GM18951 (cell line): ENCODE measurements around the gene ANXA2.

Source experiments
- POLR2A ChIP-seq: IDR thresholded peaks from 4 replicates; pipeline ENCODE4 v1.6.1; 2011; ENCODE audit warnings: mild to moderate bottlenecking; ENCODE audit not compliant: insufficient read length, insufficient read depth; ENCODE audit errors: extremely low read depth
- in situ Hi-C: fragments of 300-500 bp; cut with MboI; formaldehyde crosslinking; loops from one replicate; pipeline ENCODE4 v1.12.0; 2022; ENCODE audit warnings: low sequenced_read_pairs, mixed read lengths, inconsistent platforms; ENCODE audit not compliant: unreplicated experiment

Gene ANXA2

GRCh38 chr15:60363903-60364611 lies 33.7 kb downstream of the ANXA2 start:
- in situ Hi-C loops, result loop anchor here (25.0 kb wide), 1 partner anchor 548 kb away; no protein-coding TSS in a partner anchor
- no peak for TF ChIP-seq POLR2A

- no peak for TF ChIP-seq POLR2A
- in situ Hi-C loops, result loop anchor here (25.0 kb wide), 1 partner anchor 549 kb away; no protein-coding TSS in a partner anchor
Measured at GRCh38 chr15:60363087-60363549, 34.7 kb downstream of the ANXA2 start.

GRCh38 chr15:60362321-60363086 lies 35.3 kb downstream of the ANXA2 start:
- in situ Hi-C loops, result loop anchor here (25.0 kb wide), 1 partner anchor 550 kb away; no protein-coding TSS in a partner anchor
- TF ChIP-seq POLR2A, result no peak

- in situ Hi-C loops, result loop anchor here (25.0 kb wide), 1 partner anchor 553 kb away; no protein-coding TSS in a partner anchor
Measured at GRCh38 chr15:60359738-60360137, 38.0 kb downstream of the ANXA2 start.

- in situ Hi-C loops, result loop anchor here (25.0 kb wide), 1 partner anchor 553 kb away; no protein-coding TSS in a partner anchor
- no peak for TF ChIP-seq POLR2A
Measured at GRCh38 chr15:60358935-60359682, 38.7 kb downstream of the ANXA2 start.

- in situ Hi-C loops, result loop anchor here (25.0 kb wide), 1 partner anchor 555 kb away; no protein-coding TSS in a partner anchor
- TF ChIP-seq POLR2A, result no peak
Measured at GRCh38 chr15:60356832-60357231, 41.0 kb downstream of the ANXA2 start.

GRCh38 chr15:60355148-60355857 lies 42.5 kb downstream of the ANXA2 start:
- no peak for TF ChIP-seq POLR2A
- in situ Hi-C loops, result loop anchor here (25.0 kb wide), 1 partner anchor 557 kb away; no protein-coding TSS in a partner anchor

- in situ Hi-C loops, result loop anchor here (25.0 kb wide), 1 partner anchor 559 kb away; no protein-coding TSS in a partner anchor
- no peak for TF ChIP-seq POLR2A
Measured at GRCh38 chr15:60353245-60353920, 44.4 kb downstream of the ANXA2 start.

GRCh38 chr15:60352525-60352924 lies 45.3 kb downstream of the ANXA2 start:
- in situ Hi-C loops, result loop anchor here (25.0 kb wide), 1 partner anchor 560 kb away; no protein-coding TSS in a partner anchor
- TF ChIP-seq POLR2A, result no peak

- in situ Hi-C loops, result loop anchor here (25.0 kb wide), 1 partner anchor 561 kb away; no protein-coding TSS in a partner anchor
- no peak for TF ChIP-seq POLR2A
Measured at GRCh38 chr15:60351066-60351465, 46.7 kb downstream of the ANXA2 start.

GRCh38 chr15:60350108-60350507 lies 47.7 kb downstream of the ANXA2 start:
- no peak for TF ChIP-seq POLR2A
- in situ Hi-C loops, result loop anchor here (25.0 kb wide), 1 partner anchor 562 kb away; no protein-coding TSS in a partner anchor

- in situ Hi-C loops, result no loop called here
Measured at GRCh38 chr15:60349589-60349988, 48.2 kb downstream of the ANXA2 start.

More at GRCh38 chr15:60349589-60349988, 48.2 kb downstream of the ANXA2 start:
- TF ChIP-seq POLR2A, result no peak
